Muscle of leg (tissue), 11 donors: ENCODE measurements around the gene TRUB1. TPM values are rescaled to one million over a fixed set of nuclear protein-coding genes. Genes with fewer than 3 reads are reported as not detected.

ENCODE experiments used
- DNase-seq: peaks from one replicate; pipeline ENCODE4 v3.0.0; 2013
- H3K27ac ChIP-seq: one replicate; pipeline ENCODE4 v1.5.1; 2013; ENCODE audit warnings: mild to moderate bottlenecking, low read length, control low read depth
- H3K27me3 ChIP-seq: one replicate; pipeline ENCODE4 v1.6.1; 2013; ENCODE audit warnings: low read length; ENCODE audit not compliant: control insufficient read depth, insufficient read depth
- H3K36me3 ChIP-seq: one replicate; pipeline ENCODE4 v1.6.1; 2013; ENCODE audit warnings: low read length; ENCODE audit not compliant: control insufficient read depth, insufficient read depth
- H3K4me1 ChIP-seq: one replicate; pipeline ENCODE4 v1.6.1; 2013; ENCODE audit warnings: low read length; ENCODE audit not compliant: control insufficient read depth, insufficient read depth
- H3K4me3 ChIP-seq: one replicate; pipeline ENCODE4 v1.5.1; 2013; ENCODE audit warnings: low read length, control low read depth
- H3K9me3 ChIP-seq: replicated peaks from 2 replicates; pipeline ENCODE4 v1.6.1; 2013; ENCODE audit warnings: low read depth, low read length; ENCODE audit not compliant: control insufficient read depth
- WGBS: methylation state at CpG from one replicate; pipeline ENCODE4 v1.1.5; 2013; ENCODE audit warnings: missing lambda C conversion rate; ENCODE audit not compliant: insufficient coverage; 5-methylcytosine and 5-hydroxymethylcytosine counted together
- polyA plus RNA-seq, 8 donors: library from polyadenylated mRNA; unstranded; fragments of 120-200 nt; gene quantifications; one replicate each; pipeline versions ENCODE4 v1.2.1 to v1.2.3, GENCODE V29; 2013; ENCODE audit warnings: inconsistent platforms in 1 of 8, low replicate concordance in 1 of 8; ENCODE audit not compliant: insufficient read length in 8 of 8, insufficient read depth in 1 of 8
- total RNA-seq: library from RNA; stranded (reverse); fragments of 120-200 nt; gene quantifications from one replicate; pipeline ENCODE4 v1.2.4, GENCODE V29; 2013

TRUB1 gene
- total and polyA plus RNA-seq, 9 donors = 17.0 to 22.3 (median 18.5) TPM

DNA sequence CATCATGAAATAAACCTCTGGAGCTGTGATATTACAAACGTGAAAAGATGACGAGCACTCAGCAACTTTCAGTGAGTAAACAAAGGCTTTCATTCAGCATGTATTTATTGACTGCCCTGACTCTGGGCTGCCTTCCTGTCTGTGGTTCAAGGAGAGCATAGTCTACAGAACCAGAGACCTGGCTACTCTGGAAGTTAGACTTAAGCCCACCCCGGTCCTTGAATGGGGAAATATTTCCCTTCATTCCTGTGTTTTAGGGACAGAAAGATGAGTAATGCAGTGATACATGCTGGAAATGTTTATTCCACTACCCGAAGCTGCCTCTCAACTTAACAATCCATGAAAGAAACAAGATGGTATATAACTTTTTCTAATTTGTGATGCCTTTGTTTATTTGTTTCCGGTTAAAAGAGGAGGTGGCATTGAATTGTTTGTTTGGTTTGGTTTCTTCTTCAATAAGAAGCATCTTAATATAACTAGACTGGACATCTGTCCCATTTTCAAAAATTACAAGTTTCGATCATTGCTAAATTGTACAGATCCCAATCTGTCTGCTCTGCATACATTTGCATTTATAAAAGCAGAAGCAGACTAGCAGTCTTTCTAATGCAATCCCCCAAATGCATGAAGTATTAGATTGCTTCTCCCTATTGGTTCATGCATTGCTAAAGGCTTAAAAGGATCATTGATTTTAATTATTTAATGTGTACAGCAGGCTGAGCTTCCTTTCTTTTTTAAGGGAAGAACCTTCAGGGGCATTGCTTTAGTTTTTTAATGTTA, 57.7 kb downstream of the TRUB1 start:
- Histone ChIP-seq H3K36me3 (no peaks in the 10 kb centered on the region), H3K4me3 (no peak overlapping the region), H3K27me3 (no peaks in the 10 kb centered on the region), H3K4me1 (no peaks in the 10 kb centered on the region), H3K27ac (no peak overlapping the region), H3K9me3 (no peaks in the 10 kb centered on the region)
- no peak for DNase-seq
- WGBS = 92% methylated on average over 2 of the region's 6 CpGs

GRCh38 chr10:114996542-114996941, 58.5 kb downstream of the TRUB1 start:
- H3K4me3 ChIP-seq = no peak overlapping the region
- WGBS = no CpG with 5 or more reads among the region's 4 CpGs

GRCh38 chr10:114998993-114999392, 61.0 kb downstream of the TRUB1 start:
- DNase-seq = no peak
- 79% methylated on average over 3 of the region's 7 CpGs for WGBS
- Histone ChIP-seq H3K36me3 (no peaks in the 10 kb centered on the region), H3K4me3 (no peak overlapping the region), H3K9me3 (no peaks in the 10 kb centered on the region), H3K27me3 (no peaks in the 10 kb centered on the region), H3K27ac (no peak overlapping the region), H3K4me1 (no peaks in the 10 kb centered on the region)

More at GRCh38 chr10:114996542-114996941, 58.5 kb downstream of the TRUB1 start:
- Histone ChIP-seq H3K4me1 (no peaks in the 10 kb centered on the region), H3K27me3 (no peaks in the 10 kb centered on the region), H3K36me3 (no peaks in the 10 kb centered on the region), H3K9me3 (no peaks in the 10 kb centered on the region), H3K27ac (no peak overlapping the region)
- no peak for DNase-seq

DNA sequence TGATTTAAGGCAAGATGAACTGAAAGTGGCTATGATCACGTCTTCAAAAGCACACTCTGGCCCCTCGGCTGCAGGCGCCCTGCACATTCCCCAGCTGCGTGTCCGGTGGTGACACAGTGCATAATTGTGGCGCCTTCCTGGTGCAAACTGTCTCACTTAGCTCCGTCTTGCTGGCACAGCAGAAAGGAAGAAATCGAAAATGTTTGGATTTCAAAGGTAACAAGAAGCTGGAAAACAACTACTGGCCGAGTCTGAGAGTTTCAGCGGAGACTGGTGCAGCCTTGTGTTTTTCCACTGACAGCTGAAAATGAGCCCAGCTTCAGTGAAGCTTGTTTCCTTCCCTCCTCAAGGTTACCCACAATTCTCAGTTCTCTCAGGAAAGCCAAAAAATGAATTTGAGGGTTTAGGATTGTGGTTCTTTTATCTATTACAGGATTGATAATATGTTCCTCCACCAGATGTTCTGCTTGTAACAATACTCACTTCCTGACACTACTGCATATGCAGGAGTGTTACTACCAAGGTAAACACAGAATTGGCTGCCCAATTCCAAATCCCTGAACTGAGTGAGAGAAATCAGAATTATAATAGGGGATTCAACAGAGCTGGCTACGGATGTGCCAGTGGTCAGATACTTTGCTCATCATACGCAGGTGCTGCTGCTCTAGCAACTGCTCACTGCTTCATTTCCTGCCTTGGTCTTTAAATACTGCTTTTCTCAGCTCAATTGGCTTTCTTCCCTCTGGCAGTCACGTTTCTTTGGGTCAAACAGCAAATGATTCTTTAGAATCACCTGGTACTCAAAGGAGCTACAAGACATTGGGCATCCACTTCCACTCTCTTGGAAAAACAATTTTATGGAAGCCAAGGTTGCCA, 63.7 kb downstream of the TRUB1 start:
- no peaks in the 10 kb centered on the region for H3K4me1 ChIP-seq
- H3K27me3 ChIP-seq = no peaks in the 10 kb centered on the region
- 26% methylated on average over 13 of the region's 13 CpGs for WGBS
- H3K4me3 ChIP-seq = peak overlapping the region; percentile 16
- H3K36me3 ChIP-seq = no peaks in the 10 kb centered on the region
- peak; percentile 61 for DNase-seq
- peak overlapping the region; percentile 17 for H3K27ac ChIP-seq
- H3K9me3 ChIP-seq = no peaks in the 10 kb centered on the region

DNA sequence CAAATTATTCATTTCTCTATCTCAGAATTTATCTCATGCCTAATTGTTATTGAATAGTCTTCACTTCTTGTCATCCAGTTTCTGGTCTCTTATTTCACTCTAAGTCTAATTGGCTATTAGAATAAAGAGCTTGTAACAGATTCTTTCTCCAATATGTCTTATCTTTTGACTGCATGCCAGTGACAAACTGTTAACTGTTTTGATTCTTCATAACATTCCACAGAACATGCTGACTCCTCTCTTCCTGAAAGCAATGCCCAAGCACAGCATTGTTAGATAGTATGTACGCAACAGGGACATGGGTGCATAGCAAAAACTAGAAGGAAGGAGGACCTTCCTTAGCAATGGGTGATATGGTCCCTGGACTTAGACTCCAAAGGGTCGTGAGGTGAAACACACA, 65.4 kb downstream of the TRUB1 start:
- H3K4me1 ChIP-seq = no peaks in the 10 kb centered on the region
- 100% methylated on average over 2 of the region's 2 CpGs for WGBS
- H3K36me3 ChIP-seq = no peaks in the 10 kb centered on the region
- H3K9me3 ChIP-seq = no peaks in the 10 kb centered on the region
- H3K4me3 ChIP-seq = no peak overlapping the region
- H3K27ac ChIP-seq = no peak overlapping the region
- DNase-seq = no peak
- no peaks in the 10 kb centered on the region for H3K27me3 ChIP-seq

- H3K4me3 ChIP-seq = no peak overlapping the region
- 69% methylated on average over 2 of the region's 3 CpGs for WGBS
- no peaks in the 10 kb centered on the region for H3K36me3 ChIP-seq
- H3K27ac ChIP-seq = no peak overlapping the region
- H3K9me3 ChIP-seq = no peaks in the 10 kb centered on the region
- no peaks in the 10 kb centered on the region for H3K27me3 ChIP-seq
- DNase-seq = no peak
- no peaks in the 10 kb centered on the region for H3K4me1 ChIP-seq
These were observed 66.4 kb downstream of the TRUB1 start for GRCh38 chr10:115004236-115004862.

- Histone ChIP-seq H3K36me3 (no peaks in the 10 kb centered on the region), H3K27ac (no peak overlapping the region), H3K9me3 (no peaks in the 10 kb centered on the region), H3K27me3 (no peaks in the 10 kb centered on the region), H3K4me1 (no peaks in the 10 kb centered on the region), H3K4me3 (no peak overlapping the region)
- no peak for DNase-seq
- WGBS = 100% methylated on average over 2 of the region's 8 CpGs
These were observed 67.8 kb downstream of the TRUB1 start for GRCh38 chr10:115005771-115006170.

- no peak for DNase-seq
- Histone ChIP-seq H3K4me1 (no peaks in the 10 kb centered on the region), H3K9me3 (no peaks in the 10 kb centered on the region), H3K27me3 (peaks cover 2% of the 10 kb centered on the region), H3K36me3 (no peaks in the 10 kb centered on the region), H3K4me3 (no peak overlapping the region), H3K27ac (no peak overlapping the region)
- 62% methylated on average over 5 of the region's 9 CpGs for WGBS
These were observed 80.4 kb downstream of the TRUB1 start for GRCh38 chr10:115018185-115018931.

GRCh38 chr10:115020449-115020848, 82.5 kb downstream of the TRUB1 start:
- Histone ChIP-seq H3K4me1 (no peaks in the 10 kb centered on the region), H3K9me3 (no peaks in the 10 kb centered on the region), H3K4me3 (no peak overlapping the region), H3K36me3 (no peaks in the 10 kb centered on the region), H3K27ac (no peak overlapping the region), H3K27me3 (no peaks in the 10 kb centered on the region)
- no CpG with 5 or more reads among the region's 2 CpGs for WGBS
- DNase-seq = no peak
